Gastroesophageal sphincter (tissue), 4 donors: Measurements from ENCODE around the gene KCNQ4. TPM values are rescaled to one million over a fixed set of nuclear protein-coding genes. Genes with fewer than 3 reads are reported as not detected.

ENCODE experiments used
- ATAC-seq: fragments of 150-250 bp; one replicate; pipeline ENCODE4 v1.9.1; 2016; ENCODE audit warnings: mild to moderate bottlenecking, moderate library complexity
- H3K27ac ChIP-seq, 4 donors: fragments of 200-600 bp; sonication (generic) in 3 of 4; 1 replicate in 3 of 4; 2 replicates in 1 of 4; pipeline ENCODE4 v1.5.1; 2016 to 2019
- H3K27me3 ChIP-seq: fragments of 200-600 bp; sonication (generic); one replicate; pipeline ENCODE4 v1.5.1; 2019
- H3K36me3 ChIP-seq, 2 donors: fragments of 200-600 bp; sonication (generic); one replicate each; pipeline ENCODE4 v1.5.1; 2019; ENCODE audit warnings: control low read depth in 1 of 2
- H3K4me1 ChIP-seq, 3 donors: fragments of 200-600 bp; sonication (generic); 1 replicate in 2 of 3; 2 replicates in 1 of 3; pipeline ENCODE4 v1.5.1; 2016 to 2019; ENCODE audit warnings: control low read depth in 2 of 3
- H3K4me3 ChIP-seq, 2 donors: fragments of 200-600 bp; sonication (generic); one replicate each; pipeline ENCODE4 v1.5.1; 2019; ENCODE audit warnings: mild to moderate bottlenecking in 1 of 2, moderate library complexity in 1 of 2
- H3K9me3 ChIP-seq, 3 donors: fragments of 200-600 bp; sonication (generic); one replicate each; pipeline ENCODE4 v1.5.1; 2017 to 2019; ENCODE audit warnings: control low read depth in 2 of 3
- CTCF ChIP-seq, 4 experiments: fragments of 200-600 bp in 2 of 4; fragments of 450-650 bp in 2 of 4; sonication (generic) in 1 of 4; IDR thresholded peaks; one replicate each; pipeline ENCODE4 v1.5.1; 2017 to 2019; ENCODE audit warnings: antibody characterized with exemption in 4 of 4, mild to moderate bottlenecking in 2 of 4, moderate library complexity in 2 of 4
- EP300 ChIP-seq: sonication (generic); formaldehyde crosslinking; IDR thresholded peaks from one replicate; pipeline ENCODE4 v1.6.1; 2017; ENCODE audit warnings: antibody characterized with exemption, mild to moderate bottlenecking
- POLR2A ChIP-seq, 2 donors: fragments of 450-650 bp; IDR thresholded peaks; one replicate each; pipeline ENCODE4 v1.6.1; 2017; ENCODE audit warnings: antibody characterized with exemption in 2 of 2, mild to moderate bottlenecking in 2 of 2, moderate library complexity in 1 of 2
- POLR2AphosphoS5 ChIP-seq: sonication (generic); formaldehyde crosslinking; IDR thresholded peaks from one replicate; pipeline ENCODE4 v1.6.1; 2017; ENCODE audit warnings: antibody characterized with exemption
- WGBS, 2 donors: methylation state at CpG; one replicate each; pipeline ENCODE4 v1.1.5; 2018; ENCODE audit warnings: low coverage in 1 of 2; 5-methylcytosine and 5-hydroxymethylcytosine counted together
- total RNA-seq, 4 donors: library from RNA; depleted of rRNA; stranded (reverse); fragments of >200 nt; gene quantifications; one replicate each; pipeline ENCODE4 v1.1.0, GENCODE V29; 2016

The KCNQ4 gene
- total RNA-seq, result 10 to 100 TPM in 3 of 4 donors, 1 to 10 TPM in 1; 6.1 to 25.5 (median 10.2) TPM

DNA sequence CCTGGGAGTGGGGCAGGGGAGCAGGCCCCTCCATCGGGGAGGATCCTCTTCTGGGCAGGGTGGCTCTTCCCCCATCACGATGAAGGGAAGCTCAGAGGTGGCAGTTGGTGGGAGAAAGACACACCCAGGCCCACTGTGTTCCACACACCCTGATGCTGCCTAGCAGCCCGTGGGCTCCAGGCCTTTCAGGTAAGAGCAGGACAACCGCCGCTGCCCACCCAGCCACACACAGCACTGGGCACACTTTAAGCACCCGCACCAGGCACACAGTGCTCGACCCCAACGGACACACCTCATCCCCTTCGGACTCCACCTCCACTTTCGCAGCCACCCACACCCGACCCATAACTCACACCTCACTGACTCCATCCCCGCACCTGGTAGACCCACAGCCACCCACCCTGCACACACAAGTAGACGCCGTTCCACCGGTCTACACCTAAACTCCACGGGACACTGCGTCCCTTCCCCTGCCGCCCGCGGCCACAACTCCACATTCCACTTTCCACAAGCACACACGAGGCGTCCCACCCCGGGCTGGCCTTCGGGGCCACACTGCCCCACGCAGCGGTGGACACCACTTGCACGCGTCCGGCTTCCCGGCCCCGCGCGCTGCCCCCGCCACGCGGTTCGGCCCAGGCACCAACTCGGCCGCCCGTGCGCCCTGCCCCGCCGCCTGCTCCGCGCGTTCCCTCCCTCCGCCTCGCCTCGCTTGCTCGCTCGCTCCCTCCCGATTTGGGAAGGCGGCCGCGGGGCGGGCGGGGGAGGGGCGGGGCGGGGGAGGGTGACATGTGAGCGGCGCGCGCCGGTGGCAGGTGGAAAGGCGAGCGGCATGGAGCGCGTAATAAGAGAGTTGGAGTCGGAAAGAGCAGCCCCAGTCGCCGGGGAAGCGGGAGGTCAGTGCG, at the start of gene KCNQ4:
Gene KCNQ4 (plus strand): TSS at position 787 of the 905 bp plus-strand sequence. CDS start 307 bp downstream, outside the sequence.
- Histone ChIP-seq H3K27ac (peak within 1 kb of the TSS; percentile 77 to 94 (median 91)), H3K4me3 (peak within 1 kb of the TSS; percentile 66 to 76), H3K4me1 (peaks cover 0 to 62% (median 19%) of the 10 kb centered on the region in 3 donors), H3K27me3 (no peaks in the 10 kb centered on the region), H3K9me3 (no peaks in the 10 kb centered on the region), H3K36me3 (no peaks in the 10 kb centered on the region)
- WGBS, 2 donors, result 0% methylated on average over 2 of the region's 73 CpGs; no CpG with 5 or more reads in 1 of the 2 donors
- peak in 1 of 2 donors; percentile 19 for TF ChIP-seq POLR2A (IDR thresholded peaks at IDR 0.05)
- no peak for TF ChIP-seq EP300
- no peak for TF ChIP-seq POLR2AphosphoS5
- TF ChIP-seq CTCF (IDR thresholded peaks at IDR 0.05), result no peak
- peak; percentile 75 for ATAC-seq

DNA sequence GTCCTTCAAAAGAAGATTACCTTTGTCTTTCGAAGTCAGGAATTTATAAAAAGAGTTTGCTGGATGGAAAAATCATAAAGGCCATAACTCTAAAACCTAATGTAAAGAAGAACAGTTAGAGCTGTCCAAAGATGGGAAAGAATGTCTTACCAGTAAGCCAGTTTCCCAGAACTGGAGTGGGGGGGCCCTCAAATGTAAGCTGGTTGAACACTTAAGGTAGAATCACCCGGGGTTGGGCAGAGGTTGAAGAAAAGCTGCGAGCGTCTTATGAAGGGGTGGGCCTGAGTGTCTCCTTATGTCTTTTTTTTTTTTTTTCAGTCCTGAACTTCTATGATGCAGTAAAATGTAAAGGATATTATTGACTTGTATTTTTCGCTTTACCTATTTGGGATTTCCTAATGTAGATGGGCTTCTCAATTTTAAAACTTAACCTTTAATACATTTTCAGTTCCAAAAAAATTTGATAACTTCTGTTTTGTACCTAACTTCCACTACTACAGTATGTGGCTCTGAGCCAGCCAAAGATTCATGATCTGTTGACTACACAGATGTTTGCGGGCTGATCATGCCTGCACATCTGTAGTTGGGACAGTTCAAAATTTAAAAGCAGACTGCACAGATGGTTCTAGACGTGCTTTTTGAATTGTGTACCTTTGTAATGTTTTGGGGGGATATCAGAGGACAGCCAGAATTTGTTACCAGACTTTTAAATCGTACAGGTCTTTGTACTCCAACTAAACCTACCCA, 48.5 kb upstream of the KCNQ4 start:
- peaks cover 17 to 81% (median 18%) of the 10 kb centered on the region in 3 donors for H3K4me1 ChIP-seq
- no peak for ATAC-seq
- WGBS, 2 donors, result 56 to 73% methylated on average over 6 to 8 of the region's 8 CpGs

DNA sequence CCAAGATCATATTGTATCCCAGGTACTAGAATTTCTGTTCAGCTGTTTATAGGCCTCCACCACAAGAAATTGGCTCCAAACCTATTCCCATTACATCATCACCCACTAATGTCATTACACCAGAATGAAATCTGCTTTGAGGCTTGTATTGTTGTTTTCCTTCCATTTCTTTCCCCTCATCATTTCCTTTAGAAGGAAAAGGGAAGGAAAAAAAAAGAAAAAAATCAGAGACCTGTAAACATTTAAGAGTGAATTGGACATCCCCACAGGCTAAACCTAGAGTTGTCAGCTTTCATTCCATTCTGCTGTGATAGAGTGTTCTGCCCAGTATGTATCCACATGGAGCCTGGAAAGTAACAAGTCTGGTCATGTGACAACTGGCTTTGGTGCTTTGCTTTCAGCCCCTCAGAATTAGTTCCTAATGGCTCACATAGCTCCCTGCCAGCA, 47.5 kb upstream of the KCNQ4 start:
- Histone ChIP-seq H3K36me3 (no peaks in the 10 kb centered on the region), H3K27ac (peak overlapping the region; percentile 27 to 62 (median 50)), H3K9me3 (no peaks in the 10 kb centered on the region), H3K27me3 (no peaks in the 10 kb centered on the region), H3K4me1 (peaks cover 18 to 84% (median 23%) of the 10 kb centered on the region in 3 donors), H3K4me3 (no peak overlapping the region)
- no peak for ATAC-seq
- TF ChIP-seq CTCF (IDR thresholded peaks at IDR 0.05), result no peak
- no peak for TF ChIP-seq POLR2AphosphoS5
- TF ChIP-seq POLR2A (IDR thresholded peaks at IDR 0.05), result no peak
- no peak for TF ChIP-seq EP300

More for the DNA sequence above, 48.5 kb upstream of the KCNQ4 start:
- H3K27ac ChIP-seq, result peak overlapping the region in 1 of 4 donors; percentile 62
- H3K4me3 ChIP-seq, result no peak overlapping the region
- H3K36me3 ChIP-seq, result no peaks in the 10 kb centered on the region
- no peaks in the 10 kb centered on the region for H3K9me3 ChIP-seq
- no peaks in the 10 kb centered on the region for H3K27me3 ChIP-seq
- TF ChIP-seq POLR2AphosphoS5 (no peak), CTCF (IDR thresholded peaks at IDR 0.05) (no peak), EP300 (no peak), POLR2A (IDR thresholded peaks at IDR 0.05) (no peak)

- Histone ChIP-seq H3K27me3 (no peaks in the 10 kb centered on the region), H3K4me3 (no peak overlapping the region), H3K4me1 (peaks cover 14 to 88% (median 25%) of the 10 kb centered on the region in 3 donors), H3K27ac (peak overlapping the region; percentile 57 to 75 (median 66)), H3K36me3 (no peaks in the 10 kb centered on the region), H3K9me3 (no peaks in the 10 kb centered on the region)
- WGBS, 2 donors, result 33 to 45% methylated on average over 6 of the region's 6 CpGs
- no peak for ATAC-seq
- no peak for TF ChIP-seq POLR2A (IDR thresholded peaks at IDR 0.05)
- TF ChIP-seq EP300, result no peak
- no peak for TF ChIP-seq POLR2AphosphoS5
- no peak for TF ChIP-seq CTCF (IDR thresholded peaks at IDR 0.05)
These were observed 44.8 kb upstream of the KCNQ4 start for GRCh38 chr1:40738831-40739230.
